IMR-90 (cell line): Measurements from ENCODE around the gene TLR6. TPM values are rescaled to one million over a fixed set of nuclear protein-coding genes. Genes with fewer than 3 reads are reported as not detected.

Source experiments
- ATAC-seq: fragments of 200-7000 bp; cut with Tn5 transposase; 2 replicates; pipeline ENCODE4 v1.9.1; 2020; ENCODE audit warnings: low read depth, mild to moderate bottlenecking, moderate library complexity
- BruUV-seq: library from RNA; stranded (reverse); fragments of 400-500 nt; replicated peaks from 2 replicates; lab custom pipeline; 2021; lab: Mats Ljungman, UMichigan
- CTCF ChIA-PET: fragments of 300-600 bp; formaldehyde crosslinking; extraction: SDS; loops from one replicate; lab custom pipeline; 2021; ENCODE audit warnings: antibody characterized with exemption; lab: Yijun Ruan, JAX
- POLR2A ChIA-PET: fragments of 300-600 bp; sonication (Branson Sonifier 250); formaldehyde crosslinking; loops from one replicate; lab custom pipeline; 2022; ENCODE audit warnings: antibody characterized with exemption; ENCODE audit not compliant: unreplicated experiment; lab: Charles Lee
- DNase-seq: peaks from one replicate; pipeline ENCODE4 v3.0.0; 2013
- H2AFZ ChIP-seq: replicated peaks from 2 replicates; pipeline ENCODE3; 2013; ENCODE audit warnings: low read length, mild to moderate bottlenecking; ENCODE audit not compliant: poor library complexity
- H2AK5ac ChIP-seq: 2 replicates; pipeline ENCODE4 v1.6.1; 2013; ENCODE audit warnings: low read depth, low read length, inconsistent platforms
- H2AK9ac ChIP-seq: replicated peaks from 2 replicates; pipeline ENCODE3; 2013; ENCODE audit warnings: mild to moderate bottlenecking, low read depth, low read length, moderate library complexity; ENCODE audit not compliant: poor library complexity
- H2BK120ac ChIP-seq: 2 replicates; pipeline ENCODE4 v1.6.1; 2013; ENCODE audit warnings: low read depth, low read length, inconsistent platforms
- H2BK15ac ChIP-seq: 3 replicates; pipeline ENCODE4 v1.6.1; 2013; ENCODE audit warnings: low read depth, low read length, inconsistent platforms
- H2BK20ac ChIP-seq: 2 replicates; pipeline ENCODE4 v1.6.1; 2013; ENCODE audit warnings: low read depth, mild to moderate bottlenecking, inconsistent platforms, low read length, moderate library complexity
- H2BK5ac ChIP-seq: 2 replicates; pipeline ENCODE4 v1.6.1; 2013; ENCODE audit warnings: mild to moderate bottlenecking, low read depth, low read length, inconsistent platforms; ENCODE audit not compliant: poor library complexity, severe bottlenecking
- H3K14ac ChIP-seq: replicated peaks from 2 replicates; pipeline ENCODE4 v1.6.1; 2013; ENCODE audit warnings: low read depth, low read length, inconsistent platforms
- H3K18ac ChIP-seq: 2 replicates; pipeline ENCODE4 v1.6.1; 2013; ENCODE audit warnings: low read depth, low read length, control low read depth
- H3K23ac ChIP-seq: 2 replicates; pipeline ENCODE4 v1.6.1; 2013; ENCODE audit warnings: low read depth, low read length, inconsistent platforms
- H3K27ac ChIP-seq: 2 replicates; pipeline ENCODE4 v1.5.1; 2013; ENCODE audit warnings: mild to moderate bottlenecking, control low read depth, low read length; ENCODE audit not compliant: insufficient read depth
- H3K27me3 ChIP-seq: 2 replicates; pipeline ENCODE4 v1.6.1; 2013; ENCODE audit warnings: low read length; ENCODE audit not compliant: control insufficient read depth, insufficient read depth
- H3K36me3 ChIP-seq: 2 replicates; pipeline ENCODE4 v1.6.1; 2013; ENCODE audit warnings: low read length, mixed read lengths; ENCODE audit not compliant: control insufficient read depth, insufficient read depth
- H3K4ac ChIP-seq: 2 replicates; pipeline ENCODE4 v1.6.1; 2013; ENCODE audit warnings: low read depth, low read length, inconsistent platforms
- H3K4me1 ChIP-seq: 2 replicates; pipeline ENCODE4 v1.6.1; 2013; ENCODE audit warnings: low read length, mixed read lengths; ENCODE audit not compliant: control insufficient read depth, insufficient read depth
- H3K4me2 ChIP-seq: 2 replicates; pipeline ENCODE4 v1.6.1; 2013; ENCODE audit warnings: low read depth, mild to moderate bottlenecking, control low read depth, low read length, moderate library complexity
- H3K4me3 ChIP-seq: 2 replicates; pipeline ENCODE4 v1.5.1; 2013; ENCODE audit warnings: low read depth, mild to moderate bottlenecking, control low read depth, low read length, moderate library complexity; ENCODE audit not compliant: insufficient read depth
- H3K56ac ChIP-seq: 2 replicates; pipeline ENCODE4 v1.6.1; 2013; ENCODE audit warnings: low read length, inconsistent platforms; ENCODE audit not compliant: insufficient read depth; ENCODE audit errors: extremely low read depth
- H3K79me1 ChIP-seq, 2 experiments: 2 replicates each; pipeline ENCODE4 v1.6.1; 2013; ENCODE audit warnings: low read length in 2 of 2, inconsistent platforms in 1 of 2, low read depth in 1 of 2
- H3K9ac ChIP-seq: 2 replicates; pipeline ENCODE4 v1.6.1; 2013; ENCODE audit warnings: low read depth, low read length, control low read depth
- H3K9me1 ChIP-seq: 2 replicates; pipeline ENCODE4 v1.6.1; 2013; ENCODE audit warnings: low read length, inconsistent platforms; ENCODE audit not compliant: insufficient read depth
- H3K9me3 ChIP-seq: 2 replicates; pipeline ENCODE4 v1.6.1; 2013; ENCODE audit warnings: low read length; ENCODE audit not compliant: control insufficient read depth, insufficient read depth
- H4K20me1 ChIP-seq: 2 replicates; pipeline ENCODE4 v1.6.1; 2013; ENCODE audit warnings: low read length, inconsistent platforms; ENCODE audit not compliant: insufficient read depth
- H4K5ac ChIP-seq: 2 replicates; pipeline ENCODE4 v1.6.1; 2013; ENCODE audit warnings: mild to moderate bottlenecking, low read depth, low read length, control low read depth
- H4K8ac ChIP-seq, 2 experiments: 2 replicates each; pipeline ENCODE4 v1.6.1; 2013; ENCODE audit warnings: low read depth in 2 of 2, low read length in 2 of 2, control low read depth in 1 of 2, inconsistent platforms in 1 of 2
- H4K91ac ChIP-seq: 2 replicates; pipeline ENCODE4 v1.6.1; 2013; ENCODE audit warnings: low read depth, low read length, inconsistent platforms; ENCODE audit not compliant: insufficient read depth
- BHLHE40 ChIP-seq: fragments of 150-350 bp; IDR thresholded peaks from 2 replicates; pipeline ENCODE4 v1.6.1; 2016; ENCODE audit warnings: mild to moderate bottlenecking, low read depth, low read length
- FOS ChIP-seq: fragments of 150-350 bp; IDR thresholded peaks from 2 replicates; pipeline ENCODE4 v1.6.1; 2016; ENCODE audit warnings: low read depth, low read length
- MAFK ChIP-seq: IDR thresholded peaks from 2 replicates; pipeline ENCODE4 v1.6.1; 2012; ENCODE audit warnings: low read depth, low read length, improper control_type of control experiment
- MXI1 ChIP-seq: IDR thresholded peaks from 2 replicates; pipeline ENCODE4 v1.6.1; 2012; ENCODE audit warnings: low read depth, mild to moderate bottlenecking, low read length, moderate library complexity, borderline replicate concordance
- NFE2L2 ChIP-seq: fragments of 150-350 bp; IDR thresholded peaks from 2 replicates; pipeline ENCODE4 v1.6.1; 2016; ENCODE audit warnings: low read depth, mild to moderate bottlenecking, low read length
- POLR2A ChIP-seq: IDR thresholded peaks from 2 replicates; pipeline ENCODE4 v1.6.1; 2012; ENCODE audit warnings: mild to moderate bottlenecking, low read depth, low read length
- RCOR1 ChIP-seq: IDR thresholded peaks from 2 replicates; pipeline ENCODE4 v1.6.1; 2012; ENCODE audit warnings: mild to moderate bottlenecking, low read length, improper control_type of control experiment; ENCODE audit not compliant: insufficient replicate concordance
- RFX5 ChIP-seq: IDR thresholded peaks from 2 replicates; pipeline ENCODE4 v1.8.0; 2012; ENCODE audit warnings: low read depth, mild to moderate bottlenecking, low read length, moderate library complexity
- SMC3 ChIP-seq: fragments of 150-350 bp; IDR thresholded peaks from 2 replicates; pipeline ENCODE4 v1.6.1; 2016; ENCODE audit warnings: low read depth, mild to moderate bottlenecking, antibody characterized with exemption, low read length, moderate library complexity
- WGBS, 2 experiments: methylation state at CpG; one replicate each; pipeline versions ENCODE4 v1.1.5 to v1.1.7; 2013; ENCODE audit warnings: missing lambda C conversion rate in 2 of 2; ENCODE audit not compliant: insufficient read length in 1 of 2; ENCODE audit errors: extremely low coverage in 2 of 2; 5-methylcytosine and 5-hydroxymethylcytosine counted together
- dilution Hi-C: fragments of 300-500 bp; cut with HindIII; formaldehyde crosslinking; loops from one replicate; pipeline ENCODE4 v1.14.3; 2018; ENCODE audit warnings: low sequenced_read_pairs; ENCODE audit not compliant: unreplicated experiment
- in situ Hi-C: fragments of 300-500 bp; cut with MboI; formaldehyde crosslinking; loops from 3 replicates; pipeline ENCODE4 v1.14.3; 2019; ENCODE audit warnings: low sequenced_read_pairs, inconsistent platforms, mixed read lengths
- intact Hi-C: fragments of 100-400 bp; cut with micrococcal nuclease; formaldehyde crosslinking; loops from 2 replicates; pipeline ENCODE4 v1.10.0; 2022
- polyA plus RNA-seq, 3 experiments: library from polyadenylated mRNA; depleted of rRNA; stranded (reverse); fragments of >200 nt; gene quantifications; 2 replicates each; pipeline ENCODE4 v1.2.3, GENCODE V29; 2012; ENCODE audit warnings: low replicate concordance in 1 of 3
- total RNA-seq: library from RNA; depleted of rRNA; stranded (reverse); fragments of >200 nt; gene quantifications from 2 replicates; pipeline ENCODE4 v1.2.3, GENCODE V29; 2012
- TF ChIP-seq, protein P1 (sequence below): fragments of 150-350 bp; IDR thresholded peaks from 2 replicates; pipeline ENCODE4 v1.6.1; 2017; ENCODE audit warnings: mild to moderate bottlenecking, antibody characterized with exemption, low read length, low read depth
- TF ChIP-seq, protein P2 (sequence below): fragments of 150-350 bp; IDR thresholded peaks from 2 replicates; pipeline ENCODE4 v1.6.1; 2016; ENCODE audit warnings: low read depth, mild to moderate bottlenecking, low read length, moderate library complexity, borderline replicate concordance

TLR6 gene
- total and polyA plus RNA-seq, 2 of the 4 experiments (the other 2 are of a cell fraction), result 1.4 to 3.9 TPM

DNA sequence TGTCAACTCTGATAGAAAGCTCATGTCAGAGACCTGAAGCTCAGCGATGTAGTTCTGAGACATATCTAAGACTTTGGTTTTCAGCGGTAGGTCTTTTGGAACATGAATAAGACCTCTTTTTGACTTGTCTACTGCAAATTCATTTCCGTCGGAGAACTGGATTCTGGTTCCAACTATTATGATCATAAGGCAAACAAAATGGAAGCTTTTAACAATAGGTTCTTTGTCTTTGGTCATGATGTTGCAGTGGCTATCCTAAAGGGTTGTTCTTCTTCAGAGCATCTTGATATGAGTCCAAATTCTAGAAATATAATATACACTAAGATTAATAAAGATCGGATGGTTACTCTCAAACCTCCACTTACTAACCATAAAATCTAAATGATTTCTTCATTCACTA lies 27.4 kb downstream of the TLR6 start:
- no peak overlapping the region for H4K8ac ChIP-seq
- TF ChIP-seq, protein P1, sequence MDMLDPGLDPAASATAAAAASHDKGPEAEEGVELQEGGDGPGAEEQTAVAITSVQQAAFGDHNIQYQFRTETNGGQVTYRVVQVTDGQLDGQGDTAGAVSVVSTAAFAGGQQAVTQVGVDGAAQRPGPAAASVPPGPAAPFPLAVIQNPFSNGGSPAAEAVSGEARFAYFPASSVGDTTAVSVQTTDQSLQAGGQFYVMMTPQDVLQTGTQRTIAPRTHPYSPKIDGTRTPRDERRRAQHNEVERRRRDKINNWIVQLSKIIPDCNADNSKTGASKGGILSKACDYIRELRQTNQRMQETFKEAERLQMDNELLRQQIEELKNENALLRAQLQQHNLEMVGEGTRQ, result no peak
- no peak for TF ChIP-seq BHLHE40
- no peak for TF ChIP-seq NFE2L2
- no peak for TF ChIP-seq POLR2A
- TF ChIP-seq SMC3, result no peak
- TF ChIP-seq, protein P2, sequence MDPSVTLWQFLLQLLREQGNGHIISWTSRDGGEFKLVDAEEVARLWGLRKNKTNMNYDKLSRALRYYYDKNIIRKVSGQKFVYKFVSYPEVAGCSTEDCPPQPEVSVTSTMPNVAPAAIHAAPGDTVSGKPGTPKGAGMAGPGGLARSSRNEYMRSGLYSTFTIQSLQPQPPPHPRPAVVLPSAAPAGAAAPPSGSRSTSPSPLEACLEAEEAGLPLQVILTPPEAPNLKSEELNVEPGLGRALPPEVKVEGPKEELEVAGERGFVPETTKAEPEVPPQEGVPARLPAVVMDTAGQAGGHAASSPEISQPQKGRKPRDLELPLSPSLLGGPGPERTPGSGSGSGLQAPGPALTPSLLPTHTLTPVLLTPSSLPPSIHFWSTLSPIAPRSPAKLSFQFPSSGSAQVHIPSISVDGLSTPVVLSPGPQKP, result no peak
- no peak for TF ChIP-seq FOS
- no peak for TF ChIP-seq MAFK
- no peak for TF ChIP-seq RCOR1
- TF ChIP-seq MXI1, result no peak
- no peak for TF ChIP-seq RFX5
- no peak overlapping the region for H2AFZ ChIP-seq
- no peak overlapping the region for H3K27ac ChIP-seq
- no peak overlapping the region for H4K5ac ChIP-seq
- peaks cover 9% of the 10 kb centered on the region for H3K9me1 ChIP-seq
- no peak overlapping the region for H2BK20ac ChIP-seq
- peaks cover 0 to 7% of the 10 kb centered on the region in 2 experiments; a peak in 1 of 4 replicates for H3K79me1 ChIP-seq
- DNase-seq, result no peak
- H3K27me3 ChIP-seq, result no peaks in the 10 kb centered on the region
- no peak overlapping the region for H3K4me2 ChIP-seq
- no peak overlapping the region for H3K4me3 ChIP-seq
- H4K20me1 ChIP-seq, result no peaks in the 10 kb centered on the region
- ChIA-PET CTCF (interaction anchor here (0.5 kb wide), 1 partner anchor 944 kb away, joined by 3 read pairs; no protein-coding TSS in a partner anchor), POLR2A (no interaction called here)
- in situ Hi-C loops, result no loop called here
- BruUV-seq, result no TSS peak
- H3K9me3 ChIP-seq, result peaks cover 4% of the 10 kb centered on the region; the same call in 1 of the 2 replicates
- peaks cover 14% of the 10 kb centered on the region; the same call in 1 of the 2 replicates for H3K4me1 ChIP-seq
- no peak overlapping the region for H3K9ac ChIP-seq
- dilution Hi-C loops, result no loop called here
- no peak for ATAC-seq
- intact Hi-C loops, result no loop called here
- no peak overlapping the region; the same call in 1 of the 2 replicates for H3K18ac ChIP-seq
- H3K36me3 ChIP-seq, result no peaks in the 10 kb centered on the region
- H3K4ac ChIP-seq, result no peak overlapping the region
- H2AK5ac ChIP-seq, result no peak overlapping the region
- H3K56ac ChIP-seq, result no peak overlapping the region
- no CpG with 5 or more reads among the region's 5 CpGs for WGBS, 2 experiments
- H2AK9ac ChIP-seq, result no peak overlapping the region
- no peak overlapping the region for H2BK120ac ChIP-seq
- no peak overlapping the region for H3K23ac ChIP-seq
- no peak overlapping the region for H4K91ac ChIP-seq
- no peak overlapping the region for H2BK5ac ChIP-seq
- H2BK15ac ChIP-seq, result no peak overlapping the region
- H3K14ac ChIP-seq, result no peak overlapping the region
